ENCODE measurements around the gene NFE2L1. TPM values are rescaled to one million over a fixed set of nuclear protein-coding genes. Genes with fewer than 3 reads are reported as not detected.
"Not testable (repeated sequence)": the region's sequence is repeated elsewhere in the genome, so short reads cannot be mapped to it uniquely, and the experiment has no call there.

The NFE2L1 gene
- polyA plus RNA-seq, 4 donors = 194 to 248 (median 221) TPM

- DNase-seq (ENCODE audit: low read depth in 4 of 4, low spot score in 3 of 4) = no peak
These were observed 24.6 kb upstream of the NFE2L1 start for GRCh38 chr17:48023400-48024148.

DNA sequence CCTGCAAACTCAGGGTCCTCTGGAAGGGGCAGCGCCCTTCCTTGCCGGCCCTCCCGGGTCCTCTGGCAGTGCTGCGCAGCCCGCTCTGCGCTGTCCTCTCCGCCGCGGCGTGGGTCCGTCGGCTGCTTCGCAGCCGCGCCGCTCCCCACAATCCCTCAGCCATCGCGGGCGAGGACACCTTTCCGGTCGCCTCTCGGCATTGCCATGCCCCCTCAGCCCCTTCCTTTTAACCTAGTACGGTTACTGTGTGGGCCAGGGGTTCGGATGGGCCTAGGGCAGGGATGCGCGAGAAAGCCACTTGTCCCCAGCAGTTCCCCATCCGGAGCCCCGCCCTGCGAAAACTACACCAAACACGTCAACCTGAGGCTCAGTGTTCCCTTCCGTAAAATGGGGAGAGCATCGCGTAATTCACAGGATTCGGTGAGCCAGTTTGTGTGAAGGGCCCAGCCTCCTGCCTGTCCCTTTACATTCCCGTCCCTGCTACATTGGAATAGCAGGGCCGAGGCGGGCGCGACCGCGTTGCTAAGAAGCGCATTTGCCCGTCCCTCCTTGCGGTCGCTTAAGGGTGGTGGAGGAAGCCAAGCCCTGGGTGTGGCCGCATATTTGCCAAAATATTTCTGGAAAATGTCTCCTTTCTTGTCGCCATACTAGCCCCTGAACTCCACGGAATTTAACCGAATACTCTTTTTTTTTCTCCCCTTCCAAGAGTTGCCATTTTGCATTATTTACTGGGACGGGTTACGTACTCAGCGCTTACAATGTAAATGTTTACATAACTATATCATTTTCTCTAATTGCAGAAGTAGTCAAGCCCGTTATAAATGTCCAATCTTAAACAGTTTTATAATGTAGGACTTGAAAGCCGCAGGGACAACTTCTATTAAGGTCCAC lies 23.8 kb upstream of the NFE2L1 start:
- no peak for DNase-seq (ENCODE audit: low read depth in 4 of 4, low spot score in 3 of 4)

DNA sequence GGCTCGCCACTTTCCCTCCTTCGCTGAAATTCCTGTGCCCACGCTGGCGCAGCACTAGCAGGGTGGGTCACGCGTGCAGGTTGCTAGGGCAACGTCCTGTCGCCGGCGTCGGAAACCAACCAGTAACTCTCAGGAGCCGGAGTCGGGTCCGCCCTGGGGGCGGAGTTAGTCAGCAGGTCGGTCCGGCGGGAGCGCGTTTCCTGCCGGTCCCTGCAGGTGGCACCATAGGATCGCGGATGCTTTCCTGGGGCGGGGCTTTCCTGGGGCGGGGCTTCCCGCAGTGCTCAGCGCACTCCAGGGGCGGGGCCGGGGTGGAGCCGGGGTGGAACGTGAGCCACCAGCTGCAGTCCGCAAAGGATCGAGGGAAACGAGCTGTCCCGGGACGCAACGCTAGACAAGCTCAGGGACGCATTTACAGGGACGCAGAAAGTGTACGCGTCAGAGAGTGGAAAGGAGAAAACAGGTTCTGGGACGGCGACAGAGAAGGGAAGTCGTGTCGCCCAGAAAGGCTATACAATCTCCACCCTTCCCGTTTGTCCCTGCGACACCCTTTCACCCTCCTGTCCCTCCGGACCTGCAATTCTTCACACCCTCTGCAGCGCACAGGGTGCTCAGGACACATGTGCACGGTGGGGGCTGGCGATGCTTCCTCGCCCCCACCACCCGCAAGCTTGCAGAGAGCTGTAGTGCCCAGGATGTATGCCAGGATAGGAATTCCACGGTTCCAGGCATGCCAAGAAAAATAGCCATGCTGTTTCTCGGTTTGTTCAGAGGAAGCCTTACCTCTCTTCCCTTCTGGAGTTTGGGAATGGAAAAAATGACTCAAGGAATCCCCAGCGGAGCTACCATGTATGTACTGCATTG lies 22.9 kb upstream of the NFE2L1 start:
- DNase-seq (ENCODE audit: low read depth in 4 of 4, low spot score in 3 of 4) = peak; percentile 90 to 94 (median 91)

DNA sequence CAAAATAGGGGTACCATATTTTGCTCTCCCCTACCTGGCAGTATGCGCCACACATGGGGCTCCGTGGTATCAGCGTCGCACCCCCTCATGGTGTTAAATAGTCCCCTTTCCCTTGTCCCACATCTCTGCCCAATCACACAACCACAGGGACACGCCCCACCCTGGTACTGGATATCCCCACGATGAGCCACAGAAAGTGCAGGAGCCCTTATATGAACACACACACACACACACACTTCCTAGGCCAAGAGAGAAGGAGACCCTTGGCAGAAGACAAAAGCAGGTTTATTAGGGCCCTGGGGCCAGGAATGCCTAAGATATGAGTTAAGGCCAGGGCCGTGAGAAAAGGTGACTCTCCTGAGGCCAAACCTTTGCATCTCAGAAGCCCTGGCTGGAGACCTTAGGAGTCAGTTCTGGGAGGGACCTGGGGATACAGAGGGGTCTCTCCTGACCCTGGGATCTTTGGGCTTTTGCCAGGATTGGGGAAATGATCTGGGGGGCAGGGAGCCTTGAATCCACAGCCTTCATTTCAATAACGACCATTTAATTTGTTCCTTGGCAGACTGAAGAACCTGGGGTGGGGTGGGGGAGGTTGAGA lies 22.2 kb upstream of the NFE2L1 start:
- no peak for DNase-seq (ENCODE audit: low read depth in 4 of 4, low spot score in 3 of 4)

DNA sequence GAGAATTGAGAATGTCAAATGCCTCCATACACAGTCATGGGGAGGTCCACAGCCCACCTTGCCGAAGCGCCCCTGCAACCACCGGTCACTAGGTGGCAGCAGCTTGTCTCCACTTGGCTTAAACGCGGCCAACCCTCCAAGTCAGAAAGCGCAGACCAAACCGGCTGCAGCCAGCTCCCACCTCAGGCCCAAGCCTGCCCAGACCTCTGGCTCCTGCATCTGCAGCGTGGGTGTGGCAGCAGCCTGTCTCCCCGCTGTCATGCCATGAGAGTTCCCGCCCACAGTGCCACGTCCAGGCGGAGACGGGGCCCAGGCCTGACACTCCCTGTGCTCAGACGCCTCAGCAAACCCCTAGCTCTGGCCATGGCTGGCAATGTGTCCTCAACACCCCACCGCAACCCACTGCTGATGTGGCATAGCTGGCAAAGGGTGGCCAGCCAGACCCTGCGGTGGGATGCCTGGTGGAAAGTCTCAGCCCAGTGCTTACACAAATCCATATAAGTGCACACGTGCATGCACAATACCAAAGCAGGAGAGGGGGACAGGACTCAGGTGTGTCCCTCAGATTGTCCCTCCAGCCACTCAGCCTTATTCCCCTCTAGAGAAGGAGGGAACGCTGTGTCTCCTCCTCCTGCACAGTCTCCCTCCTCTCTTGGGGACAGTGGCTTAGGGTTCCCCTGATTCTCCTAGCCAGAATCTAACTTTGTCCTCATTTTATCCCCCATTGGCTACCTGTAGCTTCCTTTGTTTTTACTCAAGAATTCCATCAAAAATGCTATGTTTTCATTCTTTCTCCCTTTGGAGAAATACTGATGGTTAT lies 21.4 kb upstream of the NFE2L1 start:
- DNase-seq (ENCODE audit: low read depth in 4 of 4, low spot score in 3 of 4) = peak in 1 of 4 donors; percentile 83

GRCh38 chr17:48027322-48027981 lies 20.7 kb upstream of the NFE2L1 start:
- no peak for DNase-seq (ENCODE audit: low read depth in 4 of 4, low spot score in 3 of 4)

DNA sequence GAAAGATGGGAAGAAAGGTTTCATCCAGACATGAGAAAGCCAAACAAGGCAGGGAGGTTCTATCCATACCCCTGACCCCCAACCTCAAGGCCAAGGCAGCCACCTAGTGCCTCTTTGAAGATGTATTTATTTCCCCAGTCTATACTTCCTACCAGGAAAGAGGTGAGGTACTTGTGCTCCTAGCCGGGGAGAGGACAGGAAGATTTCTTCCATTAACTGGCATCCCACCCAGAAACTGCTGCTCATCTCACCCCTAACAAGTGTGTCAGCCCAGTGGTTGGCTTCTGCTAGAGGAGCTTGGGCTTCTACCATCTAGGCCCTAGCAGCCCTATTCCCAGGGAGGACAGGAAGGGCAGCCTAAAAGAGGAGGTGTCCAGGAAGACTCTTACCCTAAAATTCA lies 19.4 kb upstream of the NFE2L1 start:
- no peak for DNase-seq (ENCODE audit: low read depth in 4 of 4, low spot score in 3 of 4)

- DNase-seq (ENCODE audit: low read depth in 4 of 4, low spot score in 3 of 4) = no peak
These were observed 17.6 kb upstream of the NFE2L1 start for GRCh38 chr17:48030531-48030930.

DNA sequence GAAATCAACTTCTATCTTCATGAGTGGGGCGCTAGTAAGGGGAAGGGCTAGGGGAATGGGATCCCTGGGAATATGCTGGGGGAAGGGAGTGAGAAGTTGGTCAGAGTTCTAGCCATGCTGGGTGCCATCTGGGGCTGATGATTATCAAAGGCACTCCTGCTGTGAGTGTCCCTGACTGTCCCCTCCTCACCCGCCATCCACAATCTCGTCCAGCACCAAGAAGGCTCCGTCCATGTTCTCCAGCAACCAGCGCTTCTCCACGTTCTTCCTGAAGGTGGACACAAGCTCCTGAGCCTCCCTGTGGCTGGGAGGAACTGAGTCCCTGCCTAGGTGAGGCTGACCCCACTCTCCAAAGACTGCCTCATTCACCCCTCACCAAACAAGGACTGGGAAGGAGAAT lies 16.2 kb upstream of the NFE2L1 start:
- no peak for DNase-seq (ENCODE audit: low read depth in 4 of 4, low spot score in 3 of 4)

DNA sequence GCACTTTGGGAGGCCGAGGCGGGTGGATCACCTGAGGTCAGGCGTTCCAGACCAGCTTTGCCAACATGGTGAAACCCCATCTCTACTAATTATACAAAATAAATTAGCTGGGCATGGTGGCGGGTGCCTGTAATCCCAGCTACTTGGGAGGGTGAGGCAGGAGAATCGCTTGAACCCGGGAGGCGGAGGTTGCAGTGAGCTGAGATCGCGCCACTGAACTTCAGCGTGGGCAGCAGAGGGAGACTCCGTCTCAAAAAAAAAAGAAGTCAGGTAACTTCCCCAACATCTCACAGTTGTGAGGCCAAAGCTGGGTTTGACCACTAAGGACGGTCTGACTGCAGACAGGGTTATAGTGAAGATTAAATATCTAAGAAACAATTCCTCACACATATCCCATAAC lies 13.4 kb upstream of the NFE2L1 start:
- DNase-seq (ENCODE audit: low read depth in 4 of 4, low spot score in 3 of 4) = not testable (repeated sequence)

- no peak for DNase-seq (ENCODE audit: low read depth in 4 of 4, low spot score in 3 of 4)
These were observed 11.5 kb upstream of the NFE2L1 start for GRCh38 chr17:48036693-48037035.

GRCh38 chr17:48037036-48037837 lies 10.9 kb upstream of the NFE2L1 start, which contains the start of gene COPZ2:
COPZ2 (minus strand) TSS chr17:48037797; CDS start chr17:48037777, 20 bp downstream.
- no peak for DNase-seq (ENCODE audit: low read depth in 4 of 4, low spot score in 3 of 4)

- DNase-seq (ENCODE audit: low read depth in 4 of 4, low spot score in 3 of 4) = no peak
These were observed 10.3 kb upstream of the NFE2L1 start for GRCh38 chr17:48037838-48038323.

DNA sequence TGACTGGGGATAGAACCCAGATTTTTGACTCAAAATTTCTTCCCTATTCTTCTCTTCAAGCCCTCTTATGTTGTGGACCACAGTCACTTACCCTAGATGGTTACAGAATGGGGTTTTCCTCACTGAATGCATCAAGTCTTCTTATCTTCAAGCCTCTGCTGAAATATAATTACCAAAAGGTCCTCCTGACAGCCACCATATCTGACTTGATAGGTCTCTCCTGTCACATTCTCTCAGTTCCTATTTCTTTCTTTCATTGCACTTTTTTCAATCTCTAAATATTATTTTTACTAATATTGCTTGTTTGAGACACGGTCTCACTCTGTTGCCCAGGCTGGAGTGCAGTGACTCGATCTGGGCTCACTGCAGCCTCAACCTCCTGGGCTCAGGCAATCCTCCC lies 9.5 kb upstream of the NFE2L1 start:
- DNase-seq (ENCODE audit: low read depth in 4 of 4, low spot score in 3 of 4) = no peak

DNA sequence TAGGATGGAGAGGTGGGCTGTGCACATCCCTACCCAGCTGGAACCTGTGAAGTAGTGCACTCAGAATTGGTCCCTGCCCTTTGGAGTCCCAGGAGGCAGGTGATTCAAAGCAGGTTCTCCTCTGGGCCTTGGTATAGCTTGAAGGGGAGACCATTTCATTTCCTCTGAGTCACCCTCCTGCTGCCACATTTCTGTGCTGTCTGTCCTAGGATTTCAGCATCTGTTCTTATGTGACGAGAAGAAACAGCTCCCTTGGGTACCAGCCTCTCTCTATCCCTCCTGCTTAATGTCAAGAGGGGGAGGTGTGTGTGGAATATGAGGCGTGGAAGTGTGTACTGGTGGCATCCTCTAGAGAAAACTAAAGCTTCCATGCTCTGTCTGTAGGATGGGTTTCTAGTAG lies 5.0 kb upstream of the NFE2L1 start:
- no peak for DNase-seq (ENCODE audit: low read depth in 4 of 4, low spot score in 3 of 4)

DNA sequence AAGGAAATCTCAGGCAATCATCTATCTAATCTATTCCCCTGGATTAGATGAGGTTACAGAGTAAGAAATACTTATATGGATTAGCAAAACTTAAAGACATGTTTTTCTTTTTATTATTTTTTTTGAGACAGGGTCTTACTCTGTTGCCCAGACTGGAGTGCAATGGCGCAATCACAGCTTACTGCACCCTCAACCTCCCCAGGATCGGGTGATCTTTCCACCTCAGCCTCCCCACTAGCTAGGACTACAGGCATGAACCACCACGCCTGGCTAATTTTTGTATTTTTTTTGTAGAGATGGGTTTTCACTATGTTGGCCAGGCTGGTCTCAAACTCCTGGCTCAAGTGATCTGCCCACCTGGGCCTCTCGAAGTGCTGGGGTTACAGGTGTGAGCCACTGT lies 3.3 kb upstream of the NFE2L1 start:
- no peak for DNase-seq (ENCODE audit: low read depth in 4 of 4, low spot score in 3 of 4)

DNA sequence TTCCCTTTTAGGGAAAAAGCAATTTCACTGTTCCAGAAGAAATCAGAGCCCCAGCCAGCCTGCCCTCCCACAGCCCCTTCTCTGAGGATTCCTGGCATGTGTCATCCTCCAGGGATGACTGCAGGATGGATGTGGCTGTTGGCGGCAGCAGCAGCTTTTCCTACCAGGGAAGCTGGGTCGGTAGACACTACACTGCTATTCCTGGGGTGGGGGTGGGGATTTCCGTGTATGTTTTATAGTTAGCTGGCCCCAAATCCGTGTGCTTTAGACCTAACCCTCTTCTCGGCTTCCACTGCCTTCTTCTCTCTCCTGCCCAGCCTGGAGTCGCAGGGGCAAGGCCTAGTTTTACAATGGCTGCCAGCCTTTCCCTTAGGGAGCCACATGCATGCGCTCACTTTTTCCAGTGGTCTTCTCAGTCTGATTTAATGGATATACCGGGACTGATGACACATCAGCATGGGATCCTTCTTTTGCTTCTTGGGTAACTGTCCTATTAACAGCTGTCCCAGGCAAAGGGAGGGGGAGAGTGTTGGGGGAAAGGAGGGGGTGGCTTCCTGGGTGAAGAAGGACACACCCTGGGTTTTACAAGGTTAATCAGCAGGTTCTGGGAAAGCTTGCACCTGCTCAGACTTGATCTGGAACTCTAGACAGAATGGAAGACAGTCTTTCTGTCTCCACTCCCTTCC lies 2.7 kb upstream of the NFE2L1 start:
- no peak for DNase-seq (ENCODE audit: low read depth in 4 of 4, low spot score in 3 of 4)

- no peak for DNase-seq (ENCODE audit: low read depth in 4 of 4, low spot score in 3 of 4)
These were observed 1.9 kb upstream of the NFE2L1 start for GRCh38 chr17:48046296-48046695.

Measured in left renal pelvis (tissue), 4 donors.